Tongue (tissue), 3 donors: ENCODE measurements around the gene ACADM. TPM values are rescaled to one million over a fixed set of nuclear protein-coding genes. Genes with fewer than 3 reads are reported as not detected.
"Not testable (repeated sequence)": the region's sequence is repeated elsewhere in the genome, so short reads cannot be mapped to it uniquely, and the experiment has no call there.

Experiments
- DNase-seq: peaks from one replicate; pipeline ENCODE4 v3.0.0-alpha.2; 2015
- small RNA-seq: library from RNA; depleted of rRNA; stranded (forward); fragments of <200 nt; gene quantifications from one replicate; pipeline ENCODE3, GENCODE V24; 2014; ENCODE audit warnings: low replicate concordance
- total RNA-seq: library from RNA; depleted of rRNA; stranded (reverse); fragments of >200 nt; gene quantifications from one replicate; pipeline ENCODE4 v1.2.3, GENCODE V29; 2014

ACADM gene
- total RNA-seq, 1 donor from 2014 or later, result 109 TPM

- peak; percentile 20 for DNase-seq
Observed at GRCh38 chr1:75796376-75797272, 72.1 kb downstream of the ACADM start, which contains the start of gene MSH4. MSH4 (plus strand) TSS chr1:75796882; CDS start chr1:75796986, 104 bp downstream.

- no peak for DNase-seq
Observed at GRCh38 chr1:75797273-75797588, 72.7 kb downstream of the ACADM start.

GRCh38 chr1:75797606-75798216 lies 73.2 kb downstream of the ACADM start:
- no peak for DNase-seq

- not testable (repeated sequence) for DNase-seq
Observed at GRCh38 chr1:75801480-75801879, 77.0 kb downstream of the ACADM start.

GRCh38 chr1:75808921-75809320 lies 84.4 kb downstream of the ACADM start:
- DNase-seq, result no peak

GRCh38 chr1:75810113-75810512 lies 85.6 kb downstream of the ACADM start:
- not testable (repeated sequence) for DNase-seq

GRCh38 chr1:75811211-75811981 lies 86.9 kb downstream of the ACADM start:
- DNase-seq, result no peak

- DNase-seq, result no peak
Observed at GRCh38 chr1:75812065-75812464, 87.6 kb downstream of the ACADM start.

Small RNA genes lying within 50 kb of the gene (small RNA-seq; reads per million reads assigned to genes)
- not detected for gene SNORD45A
- gene SNORD45B, result not detected
- not detected for gene SNORD45C

Other genes with a start within 250 kb of the ACADM start
- 0.82 TPM for gene SLC44A5, start 113.6 kb upstream of the ACADM start, total RNA-seq
- 98.3 TPM for gene RABGGTB, start 61.5 kb downstream of the ACADM start, total RNA-seq
- gene MSH4, start 72.2 kb downstream of the ACADM start, total RNA-seq, result 0.51 TPM
- not detected for gene ASB17, start 207.7 kb downstream of the ACADM start, total RNA-seq